Measurements from ENCODE around the gene IL17RD.

DNA sequence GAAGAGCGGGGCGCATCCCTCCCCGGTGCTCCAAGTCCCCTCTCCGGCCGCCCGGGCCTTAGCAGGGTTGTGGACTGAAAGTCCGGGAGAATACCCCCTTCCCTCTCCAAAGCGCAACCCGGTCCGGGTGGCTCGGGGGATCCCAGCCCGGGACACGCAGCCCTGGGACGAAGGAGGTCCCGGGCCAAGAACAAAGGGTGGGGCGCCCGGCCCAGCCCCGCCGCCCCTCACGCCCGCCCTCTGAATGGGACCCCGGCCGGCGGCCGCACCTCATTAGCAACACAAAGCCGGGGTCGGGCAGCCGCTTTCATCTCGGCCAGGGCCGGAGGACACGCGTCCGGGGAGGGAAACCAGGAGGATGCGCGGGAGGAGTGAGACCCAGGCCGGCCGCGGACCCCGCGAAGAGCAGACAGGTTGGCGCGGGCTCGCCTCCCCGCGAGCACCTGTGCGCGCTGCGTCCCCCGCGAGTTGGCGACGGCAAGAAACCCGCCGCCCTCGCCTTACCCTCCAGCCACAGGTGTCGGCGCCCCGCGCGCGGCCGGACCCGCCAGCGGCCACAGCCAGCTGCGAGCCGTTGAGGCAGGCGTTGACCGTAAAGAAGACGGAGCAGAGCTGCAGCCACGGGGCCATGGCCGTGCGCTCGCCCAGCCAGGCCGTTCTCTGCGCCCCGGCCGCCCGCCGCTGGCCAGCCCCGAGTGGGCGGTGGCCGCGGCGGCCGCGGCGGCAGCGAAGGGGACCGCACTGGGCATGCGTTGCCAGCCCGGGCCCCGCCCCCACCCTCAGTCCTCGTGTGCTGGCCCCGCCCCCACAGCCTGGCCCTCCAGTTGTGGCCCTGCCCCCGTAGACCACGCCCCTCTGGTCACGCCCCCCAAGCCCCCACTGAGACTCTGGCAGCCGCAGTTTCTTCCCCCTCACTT lies at the start of gene IL17RD:
- TF ChIP-seq, protein P1, sequence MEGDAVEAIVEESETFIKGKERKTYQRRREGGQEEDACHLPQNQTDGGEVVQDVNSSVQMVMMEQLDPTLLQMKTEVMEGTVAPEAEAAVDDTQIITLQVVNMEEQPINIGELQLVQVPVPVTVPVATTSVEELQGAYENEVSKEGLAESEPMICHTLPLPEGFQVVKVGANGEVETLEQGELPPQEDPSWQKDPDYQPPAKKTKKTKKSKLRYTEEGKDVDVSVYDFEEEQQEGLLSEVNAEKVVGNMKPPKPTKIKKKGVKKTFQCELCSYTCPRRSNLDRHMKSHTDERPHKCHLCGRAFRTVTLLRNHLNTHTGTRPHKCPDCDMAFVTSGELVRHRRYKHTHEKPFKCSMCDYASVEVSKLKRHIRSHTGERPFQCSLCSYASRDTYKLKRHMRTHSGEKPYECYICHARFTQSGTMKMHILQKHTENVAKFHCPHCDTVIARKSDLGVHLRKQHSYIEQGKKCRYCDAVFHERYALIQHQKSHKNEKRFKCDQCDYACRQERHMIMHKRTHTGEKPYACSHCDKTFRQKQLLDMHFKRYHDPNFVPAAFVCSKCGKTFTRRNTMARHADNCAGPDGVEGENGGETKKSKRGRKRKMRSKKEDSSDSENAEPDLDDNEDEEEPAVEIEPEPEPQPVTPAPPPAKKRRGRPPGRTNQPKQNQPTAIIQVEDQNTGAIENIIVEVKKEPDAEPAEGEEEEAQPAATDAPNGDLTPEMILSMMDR (IDR thresholded peaks at IDR 0.05), result no peak
- TF ChIP-seq POLR2A (IDR thresholded peaks at IDR 0.05), result peak in 1 of 2 donors; percentile 65

All from vagina (tissue), 2 donors.